OCI-LY1 (cell line): ENCODE results near the gene MTHFD1L.

Experiments used
- CTCF ChIP-seq: fragments of 200-600 bp; sonication (generic), shearing (Covaris generic); IDR thresholded peaks from 2 replicates; pipeline ENCODE4 v1.5.1; 2017; ENCODE audit warnings: mild to moderate bottlenecking, antibody characterized with exemption, low read length, moderate library complexity, mixed read lengths
- EZH2 ChIP-seq: fragments of 200-600 bp; sonication (generic), shearing (Covaris generic); IDR thresholded peaks from 2 replicates; pipeline ENCODE4 v1.8.0; 2017; ENCODE audit warnings: borderline replicate concordance, mixed run types, mild to moderate bottlenecking, antibody characterized with exemption, low read length, moderate library complexity, mixed read lengths

GRCh38 chr6:151140767-151141166 lies 275.3 kb downstream of the MTHFD1L start:
- TF ChIP-seq CTCF (no peak), EZH2 (no peak)
